Measurements from ENCODE around the gene ILK.

The ILK gene

DNA sequence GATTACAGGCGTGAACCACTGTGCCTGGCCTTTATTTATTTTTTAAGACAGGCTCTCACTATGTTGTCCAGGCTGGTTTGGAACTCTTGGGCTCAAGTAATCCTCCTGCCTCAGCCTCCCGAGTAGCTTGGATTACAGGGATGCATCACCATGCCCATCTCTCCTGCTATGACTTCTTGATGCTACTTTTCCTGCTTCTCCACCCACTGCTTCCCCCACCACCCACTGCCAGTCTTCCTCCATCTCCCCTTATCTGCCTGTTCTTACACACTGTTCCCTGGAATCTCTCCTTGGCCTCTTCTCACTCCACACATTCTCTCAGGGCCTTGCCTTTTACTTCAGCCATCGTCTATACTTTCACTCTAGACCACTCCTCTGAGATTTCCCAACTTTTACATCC, 32.9 kb downstream of the ILK start:
- DNase-seq (ENCODE audit: low spot score), result no peak

DNA sequence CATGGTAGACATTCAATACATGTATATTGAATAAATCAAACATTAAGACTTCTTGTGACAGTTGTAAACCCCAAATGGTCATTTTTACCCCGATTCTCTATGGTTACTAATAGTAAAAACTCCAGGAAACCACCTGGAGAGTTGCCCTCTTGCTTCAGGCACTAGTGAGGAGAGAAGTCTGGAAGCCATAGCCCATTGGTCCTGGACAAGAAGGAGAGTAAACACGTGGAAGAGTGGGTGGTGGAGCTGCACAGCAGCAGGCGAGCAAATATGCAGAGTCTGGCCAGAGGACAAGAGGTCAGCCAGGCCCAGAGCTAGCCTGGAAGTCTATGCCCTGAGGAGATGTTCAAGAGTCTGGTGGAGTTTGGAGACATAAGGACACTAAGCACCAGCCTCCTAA, 34.3 kb downstream of the ILK start:
- peak; percentile 57 for DNase-seq (ENCODE audit: low spot score)

DNA sequence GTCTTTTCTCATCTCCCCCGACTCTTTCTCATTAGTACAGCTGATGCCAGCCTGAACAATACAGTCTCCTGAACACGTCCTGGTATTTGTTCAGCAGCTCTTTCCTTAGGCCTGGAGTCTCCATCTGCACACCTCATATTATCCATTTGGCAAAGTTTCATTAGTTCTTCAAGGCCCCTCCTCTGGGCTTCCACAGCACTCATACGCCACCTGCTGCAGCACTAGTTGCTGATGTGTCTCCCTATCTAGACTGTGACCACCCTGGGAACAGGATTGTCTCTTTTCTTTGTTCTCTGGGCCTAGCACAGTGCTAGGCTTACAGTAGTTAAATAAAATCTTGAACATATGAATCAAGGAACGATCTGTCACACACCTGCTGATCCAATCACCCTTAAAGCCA, 34.9 kb downstream of the ILK start:
- no peak for DNase-seq (ENCODE audit: low spot score)

DNA sequence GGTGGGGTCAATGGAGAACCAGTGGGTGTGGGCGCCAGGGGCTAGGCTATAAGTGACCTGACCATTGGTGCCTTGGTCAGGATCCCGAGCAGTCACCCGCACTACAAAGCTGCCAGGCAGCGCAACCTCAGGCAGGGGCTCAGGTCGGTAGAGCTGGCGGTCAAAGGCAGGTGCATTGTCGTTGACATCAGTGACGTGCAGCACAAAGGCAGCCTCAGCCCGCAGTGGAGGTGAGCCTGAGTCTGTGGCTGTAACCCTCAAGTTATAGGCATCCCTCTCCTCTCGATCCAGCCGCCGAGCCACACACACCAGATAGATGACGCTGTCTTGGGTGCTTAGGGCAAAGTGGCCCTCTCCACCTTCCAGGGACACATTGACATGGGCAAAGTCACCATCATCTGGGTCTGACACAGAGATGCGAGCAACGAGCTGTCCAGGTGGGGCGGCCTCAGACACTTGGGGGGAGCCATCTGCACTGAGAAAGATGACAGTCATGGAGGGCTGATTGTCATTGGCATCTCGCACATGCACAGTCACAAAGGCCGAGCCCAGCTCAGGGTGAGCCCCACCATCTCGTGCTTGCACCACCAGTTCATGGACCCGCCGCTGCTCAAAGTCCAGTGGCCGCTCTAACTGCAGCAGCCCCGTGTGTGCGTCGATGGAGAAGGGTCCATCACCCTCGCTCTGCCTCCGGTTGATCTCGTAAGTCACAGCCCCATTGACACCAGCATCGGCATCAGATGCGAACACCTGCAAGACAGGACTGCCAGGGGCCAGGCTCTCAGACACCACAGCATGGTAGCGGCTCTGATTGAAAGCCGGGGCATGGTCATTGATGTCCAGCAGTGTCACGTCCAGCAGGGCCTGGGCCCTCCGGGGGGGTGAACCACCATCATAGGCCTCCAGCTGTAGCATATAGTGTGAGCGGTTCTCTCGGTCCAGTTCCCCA, 36.7 kb downstream of the ILK start:
- no peak for DNase-seq (ENCODE audit: low spot score)

DNA sequence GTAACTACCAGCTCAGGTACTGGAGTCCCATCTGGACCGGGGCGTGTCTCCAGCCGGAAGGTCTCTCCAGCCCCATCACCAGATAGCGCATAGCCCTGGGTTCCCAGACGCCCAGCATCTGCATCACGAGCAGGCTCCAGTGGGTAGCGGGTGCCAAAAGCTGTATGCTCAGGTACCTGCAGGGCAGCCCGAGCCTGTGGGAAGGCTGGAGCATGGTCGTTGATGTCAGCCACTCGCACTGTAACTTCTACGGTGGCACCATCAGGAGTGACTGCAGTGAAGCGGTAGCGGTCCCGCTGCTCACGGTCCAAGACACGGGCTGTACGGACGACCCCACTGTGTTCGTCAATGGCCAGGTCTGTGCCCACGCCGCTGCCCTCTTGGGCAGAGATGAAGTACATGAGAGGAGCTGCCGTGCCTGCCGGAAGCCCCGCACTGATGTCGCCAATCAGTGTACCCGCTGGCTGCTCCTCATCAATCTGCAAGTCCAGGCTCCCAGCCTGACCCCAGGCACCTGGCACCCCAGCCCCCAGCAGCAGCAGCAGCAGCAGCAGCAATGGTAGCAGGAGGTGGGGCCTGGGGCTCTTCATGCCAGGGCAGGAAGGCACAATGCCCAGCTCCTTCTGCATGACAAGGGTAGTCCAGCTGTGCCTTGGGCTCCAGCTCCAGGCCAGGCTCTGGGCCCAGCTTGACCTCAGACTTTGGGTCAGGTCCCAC, 37.6 kb downstream of the ILK start:
- no peak for DNase-seq (ENCODE audit: low spot score)

DNA sequence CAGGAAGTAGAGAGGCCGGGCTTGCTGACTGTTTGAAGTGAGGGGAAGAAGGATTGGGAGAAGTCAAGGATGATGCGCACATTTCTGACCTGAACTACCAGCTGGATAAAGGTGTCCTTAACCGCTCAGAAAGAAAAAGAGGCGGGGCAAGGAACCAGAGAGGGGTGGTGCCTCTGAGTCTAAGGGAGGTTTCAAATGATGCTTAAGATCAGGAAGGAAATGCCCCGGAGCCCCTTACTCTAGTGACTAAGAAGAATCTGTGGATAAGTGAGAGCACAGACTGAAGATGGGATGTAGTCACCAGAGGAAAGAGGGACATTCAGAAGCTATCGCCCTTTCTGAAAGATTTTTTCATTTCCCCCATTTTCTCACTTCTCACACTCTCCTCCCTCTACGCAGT, 39.4 kb downstream of the ILK start:
- no peak for DNase-seq (ENCODE audit: low spot score)

DNA sequence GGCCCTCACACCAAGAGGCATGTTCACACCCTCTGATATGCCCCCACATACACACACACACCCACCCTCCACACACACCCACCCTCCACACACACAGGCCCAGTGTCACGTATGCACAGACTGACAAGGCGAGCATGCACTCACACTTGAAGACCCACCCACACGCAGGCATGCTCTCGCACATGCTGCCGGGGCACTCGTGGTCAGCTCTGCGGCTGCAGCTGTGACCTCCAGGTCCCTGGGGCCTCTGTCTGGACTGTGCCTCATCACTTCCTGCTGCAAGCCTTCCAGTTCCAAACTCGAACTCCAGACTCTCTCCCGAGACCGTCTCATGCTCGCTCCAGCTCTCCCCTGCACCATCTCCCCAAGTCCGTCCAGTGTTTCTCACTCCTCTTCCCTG, 42.5 kb downstream of the ILK start:
- no peak for DNase-seq (ENCODE audit: low spot score)

DNA sequence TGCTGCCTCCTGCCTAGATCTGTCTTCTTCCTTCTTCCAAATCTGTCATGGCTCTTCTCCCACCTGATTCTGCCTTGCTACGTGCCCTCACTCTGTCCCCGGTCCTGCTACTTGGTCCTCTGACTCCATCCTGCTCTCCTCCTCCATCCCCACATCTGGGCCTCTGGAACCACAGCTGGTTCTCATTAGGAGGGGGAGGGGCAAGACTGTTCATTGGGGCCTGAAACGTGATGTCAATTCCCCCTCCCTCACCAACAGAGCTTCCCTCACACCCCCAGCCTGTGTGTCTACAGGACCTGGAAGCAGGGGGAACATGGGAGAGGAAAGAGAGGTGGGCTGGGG, 43.0 kb downstream of the ILK start:
- DNase-seq (ENCODE audit: low spot score), result no peak

DNA sequence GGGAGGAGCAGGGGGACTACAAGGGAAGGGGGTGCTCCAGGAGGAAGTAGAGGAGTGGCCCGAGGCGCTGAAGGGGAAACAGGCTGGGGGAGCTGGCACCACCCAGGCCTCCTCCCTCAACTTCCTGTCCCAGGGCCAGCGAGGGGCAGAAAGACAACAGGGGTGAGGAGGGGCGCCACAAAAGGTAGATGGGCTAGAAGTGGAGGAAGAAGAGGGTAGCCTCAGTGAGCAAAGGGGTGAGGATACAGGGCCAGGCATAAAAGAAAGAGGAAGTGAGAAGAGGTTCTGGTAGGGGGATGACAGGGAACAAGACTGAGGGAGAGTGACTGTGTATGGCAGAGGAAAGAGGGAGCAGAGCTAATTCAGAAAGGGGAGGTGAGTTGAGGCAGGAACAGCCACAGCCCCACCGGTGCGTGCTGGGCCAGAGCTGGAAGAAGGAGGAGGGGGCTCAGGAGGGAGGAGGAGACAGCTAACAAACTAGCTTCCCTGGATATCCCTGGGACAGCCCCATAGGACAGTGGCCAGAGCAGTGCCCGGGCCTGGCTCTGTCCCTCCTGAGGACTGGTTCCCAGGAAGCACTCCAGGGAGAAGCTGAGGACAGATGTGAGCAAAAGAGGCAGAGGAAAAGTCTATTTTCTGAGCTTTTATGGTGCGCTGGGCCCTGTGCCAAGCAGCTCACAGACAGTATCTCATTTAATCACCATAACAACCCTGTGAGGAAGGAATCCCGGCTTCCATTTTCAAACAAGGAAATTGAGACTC, 43.5 kb downstream of the ILK start:
- no peak for DNase-seq (ENCODE audit: low spot score)

DNA sequence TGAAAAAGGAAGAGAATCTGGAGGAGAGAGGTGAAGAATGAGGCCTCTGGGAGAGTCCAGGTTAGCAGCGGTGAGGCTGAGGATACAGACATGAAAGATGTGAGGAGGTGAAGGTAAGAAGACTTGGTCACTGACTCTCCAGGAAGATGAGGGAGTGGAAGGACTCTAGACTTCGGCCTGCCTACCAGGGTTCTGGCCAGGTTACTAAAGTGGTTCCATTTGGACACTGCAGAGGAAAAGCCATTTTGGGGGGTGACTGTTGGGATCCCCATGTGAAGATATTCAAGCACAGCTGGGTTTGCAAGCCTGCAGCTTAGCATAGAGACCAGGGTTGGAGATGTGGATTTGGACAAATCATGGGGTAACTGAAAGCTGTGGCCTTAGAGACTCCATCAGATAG, 44.3 kb downstream of the ILK start:
- no peak for DNase-seq (ENCODE audit: low spot score)

DNA sequence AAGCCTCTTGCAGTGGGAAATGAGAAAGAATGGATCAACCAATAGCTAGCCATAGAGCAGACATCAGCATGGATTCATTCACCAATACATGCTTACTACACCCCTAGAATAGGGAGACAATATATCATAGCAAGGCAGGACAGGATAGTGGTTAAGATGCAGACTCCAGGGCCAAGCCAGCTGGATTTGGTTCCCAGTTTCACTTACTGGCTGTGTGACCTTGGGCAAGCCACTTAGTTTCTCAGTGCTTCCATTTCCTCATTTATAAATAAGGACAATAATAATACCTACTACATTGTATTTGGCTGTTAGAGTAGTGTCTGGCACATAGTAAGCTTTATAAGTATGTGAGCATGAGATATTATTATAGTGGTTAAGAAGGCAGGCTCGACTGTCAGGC, 44.9 kb downstream of the ILK start:
- no peak for DNase-seq (ENCODE audit: low spot score)

DNA sequence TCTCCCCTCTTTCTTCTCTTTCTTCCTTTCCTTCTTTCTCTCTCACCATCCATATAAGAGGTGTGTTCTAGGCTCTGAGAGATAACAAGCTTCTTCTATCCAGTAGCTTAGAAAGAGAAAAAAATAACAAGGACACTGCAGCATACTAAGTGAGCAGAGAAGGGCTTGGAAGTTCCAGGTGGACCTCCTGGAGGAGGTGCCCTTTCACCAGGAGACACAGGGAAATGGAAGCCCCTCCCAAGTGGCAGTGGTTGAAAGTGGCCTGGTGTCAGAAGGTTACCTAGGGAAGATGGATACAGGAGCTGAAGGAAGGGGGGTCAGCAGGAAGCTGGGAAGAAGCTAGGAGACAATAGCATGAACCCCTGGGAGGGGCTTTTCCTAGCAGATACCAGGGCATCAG, 46.5 kb downstream of the ILK start:
- DNase-seq (ENCODE audit: low spot score), result no peak

DNA sequence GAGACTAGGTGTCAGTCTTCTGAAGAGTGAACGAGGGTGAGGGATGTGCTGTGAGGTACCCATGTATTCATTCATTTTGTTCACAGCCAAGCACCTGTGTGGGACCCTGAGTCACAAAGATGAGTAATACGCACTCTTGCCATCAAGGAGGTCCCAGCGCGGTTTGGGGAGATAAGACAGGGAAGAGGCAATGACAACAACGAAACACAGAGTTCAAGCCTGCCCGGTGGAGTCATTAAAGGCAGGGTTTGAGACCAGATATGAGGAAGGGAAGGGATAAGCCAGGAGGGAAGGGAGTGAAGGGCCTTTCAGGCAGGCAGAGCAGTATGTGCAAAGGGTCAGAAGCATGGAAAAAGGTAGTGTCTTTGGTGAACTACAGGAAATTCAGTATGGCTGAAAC, 47.4 kb downstream of the ILK start:
- no peak for DNase-seq (ENCODE audit: low spot score)

DNA sequence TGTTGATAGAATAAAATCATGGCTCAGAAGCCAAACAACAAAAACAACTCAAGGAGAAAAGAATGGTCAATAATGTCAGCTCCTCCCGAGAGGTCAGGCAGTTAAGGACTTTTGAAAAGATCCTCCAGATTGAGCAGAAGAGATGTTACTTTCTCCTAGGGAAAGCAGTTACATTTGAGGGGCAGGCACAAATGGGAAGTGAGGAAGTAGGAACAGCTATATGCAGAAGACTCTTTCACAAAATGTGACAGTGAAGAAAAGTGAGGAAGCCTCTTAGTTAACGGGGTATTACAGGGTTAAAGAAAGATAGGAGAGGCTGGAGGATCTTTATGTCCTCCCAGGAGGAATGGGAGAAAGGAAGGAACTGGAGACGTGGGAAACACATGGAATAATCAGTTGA, 48.6 kb downstream of the ILK start:
- DNase-seq (ENCODE audit: low spot score), result no peak

DNA sequence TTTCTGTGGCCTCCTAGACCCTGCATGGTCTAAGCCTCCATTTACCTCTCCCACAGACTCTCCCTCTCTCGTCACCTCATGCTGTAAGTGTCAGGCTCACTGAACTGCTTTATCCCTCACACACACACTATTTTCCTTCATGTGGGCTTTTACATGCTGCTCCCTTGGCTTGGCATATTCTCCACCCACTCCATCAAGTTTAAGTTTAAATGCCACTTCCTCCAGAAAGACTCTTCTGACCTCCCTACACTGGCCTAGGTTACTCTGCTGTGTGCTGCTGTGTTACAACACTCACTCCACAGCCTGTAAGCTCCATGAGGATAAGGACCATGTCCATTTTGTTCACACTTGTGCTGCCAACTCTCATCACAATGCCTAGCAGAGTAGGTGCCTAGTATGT, 49.5 kb downstream of the ILK start:
- DNase-seq (ENCODE audit: low spot score), result no peak

DNA sequence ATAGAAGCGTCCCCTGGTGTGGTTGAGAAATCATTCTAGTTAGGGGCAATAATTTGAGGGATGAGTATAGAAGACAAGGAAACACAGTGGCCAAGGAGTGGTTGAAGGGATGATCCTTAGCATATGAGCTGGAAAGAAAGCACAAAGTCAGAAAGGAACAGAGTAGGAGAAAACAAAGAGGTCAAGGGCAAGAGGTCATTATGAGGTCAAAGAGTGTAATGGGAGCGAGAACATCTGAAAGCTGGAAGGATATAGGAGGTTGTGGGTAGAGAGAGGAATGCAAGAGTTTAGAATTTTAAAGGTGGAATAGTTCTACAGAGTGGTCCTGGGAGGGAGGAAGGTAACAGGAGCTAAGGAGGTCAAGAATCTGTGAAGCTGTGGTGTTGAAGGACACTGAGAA, 50.1 kb downstream of the ILK start:
- no peak for DNase-seq (ENCODE audit: low spot score)

DNA sequence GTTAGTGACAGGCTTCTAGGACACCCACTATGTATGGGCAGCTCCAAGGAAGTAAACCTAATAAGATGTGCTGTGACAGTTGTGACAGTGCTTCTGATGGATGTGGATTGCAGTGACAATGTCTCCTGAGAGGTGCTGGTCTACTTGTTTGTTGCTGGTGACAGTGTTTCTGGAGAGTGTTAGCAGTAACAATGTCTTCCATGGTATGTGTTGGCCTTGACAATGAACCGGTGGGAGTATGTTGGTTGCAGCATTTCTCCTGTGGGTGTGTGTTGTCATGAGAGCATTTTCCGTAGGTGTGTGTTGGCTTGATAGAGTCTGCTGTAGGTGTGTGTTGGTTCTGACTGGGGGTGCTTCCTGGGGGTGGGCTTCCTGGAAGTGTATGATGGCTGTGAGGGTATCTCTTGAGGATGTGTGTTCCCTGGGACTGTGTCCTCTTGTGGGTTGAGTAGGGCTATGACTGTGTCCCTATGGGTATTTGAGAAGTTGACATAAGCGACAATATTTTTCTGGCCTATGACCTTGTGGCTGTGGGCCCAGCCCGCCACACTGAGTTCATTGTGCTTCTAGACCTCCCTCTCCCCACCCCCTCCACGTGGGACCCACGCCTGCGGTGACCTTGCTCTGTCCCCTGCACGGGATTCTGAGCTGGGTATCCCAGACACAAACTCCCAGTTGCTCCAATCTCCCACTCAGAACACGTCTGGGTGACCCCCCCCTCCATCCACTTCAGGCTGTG, 50.9 kb downstream of the ILK start:
- peak; percentile 52 for DNase-seq (ENCODE audit: low spot score)

DNA sequence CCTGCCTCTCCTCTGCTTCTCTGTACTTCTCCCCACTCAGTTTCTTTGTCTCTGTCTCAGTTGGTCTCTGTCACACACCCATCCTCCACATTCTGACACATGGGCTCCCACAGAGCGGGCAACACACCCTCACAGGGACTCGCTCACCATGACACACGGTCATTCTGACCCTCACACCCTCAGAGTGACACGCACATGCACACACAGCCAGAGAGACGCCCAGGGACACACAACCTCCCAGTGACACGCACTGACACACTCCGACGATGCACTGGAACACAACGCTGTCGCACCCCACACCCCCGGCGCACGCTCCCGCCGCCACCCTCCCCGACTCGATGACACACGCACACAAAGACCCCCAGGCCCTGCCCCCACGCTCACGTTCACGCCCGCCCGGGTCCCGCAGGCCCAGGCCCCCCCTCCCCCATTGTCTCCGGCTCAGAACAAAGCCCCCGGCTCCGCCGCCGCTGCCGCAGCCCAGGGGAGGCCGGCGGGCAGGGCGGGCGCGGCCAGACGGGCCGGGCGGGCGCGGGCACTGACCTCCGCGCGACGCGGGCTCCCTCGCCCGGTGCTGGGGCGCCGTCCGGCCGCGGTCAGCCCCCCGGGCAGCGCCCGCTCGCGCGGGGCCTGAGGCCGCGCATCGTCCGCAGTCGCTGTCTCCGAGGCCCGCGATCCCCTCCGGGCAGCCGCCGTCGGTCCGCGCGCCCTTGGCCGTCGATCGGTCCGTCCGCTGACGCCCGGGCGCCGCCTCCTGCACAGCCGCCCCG, 51.6 kb downstream of the ILK start:
- DNase-seq (ENCODE audit: low spot score), result no peak

DNA sequence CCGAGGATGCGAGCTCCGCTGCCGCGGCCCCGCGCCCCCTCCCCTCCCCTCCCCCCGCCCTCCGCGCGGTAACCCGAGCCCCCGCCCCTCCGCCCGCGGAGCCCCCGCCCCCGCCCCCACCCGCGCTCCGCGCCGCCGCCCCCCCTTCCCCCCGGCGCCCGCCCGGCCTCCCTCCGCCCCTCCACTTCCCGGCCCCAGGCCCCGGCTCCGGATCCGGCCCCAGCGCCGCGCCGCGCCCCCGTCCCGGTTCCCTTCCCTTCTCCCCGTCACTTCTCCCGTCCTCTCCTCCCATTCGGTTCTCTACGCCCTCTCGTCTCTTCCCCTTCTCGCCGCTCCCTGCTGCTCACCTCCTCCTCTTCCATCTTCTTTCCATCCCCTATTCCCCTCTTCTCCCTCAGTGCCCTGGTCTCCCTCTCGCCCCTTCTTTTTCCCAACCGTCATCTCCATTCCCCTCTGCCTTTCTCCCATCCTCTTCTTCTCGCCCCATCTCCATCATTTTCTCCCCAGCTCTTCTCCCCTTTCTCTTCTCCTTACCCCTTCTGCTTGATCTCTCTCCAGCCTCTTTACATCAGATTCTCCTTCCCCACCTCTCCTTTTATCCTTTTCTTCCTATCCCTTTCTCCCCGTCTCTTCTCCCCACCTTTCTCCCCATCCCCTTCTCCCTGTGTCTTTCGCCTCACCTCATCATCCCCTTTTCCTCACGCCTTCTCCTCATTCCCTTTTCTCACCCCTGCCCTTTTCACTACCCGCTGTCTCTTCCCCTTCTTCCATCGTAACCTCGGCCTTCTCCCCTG, 52.4 kb downstream of the ILK start, which contains the start of gene DCHS1:
DCHS1 (minus strand) TSS at position 20 of the 794 bp plus-strand sequence. CDS start 14,196 bp downstream, outside the sequence.
- DNase-seq (ENCODE audit: low spot score), result no peak

DNA sequence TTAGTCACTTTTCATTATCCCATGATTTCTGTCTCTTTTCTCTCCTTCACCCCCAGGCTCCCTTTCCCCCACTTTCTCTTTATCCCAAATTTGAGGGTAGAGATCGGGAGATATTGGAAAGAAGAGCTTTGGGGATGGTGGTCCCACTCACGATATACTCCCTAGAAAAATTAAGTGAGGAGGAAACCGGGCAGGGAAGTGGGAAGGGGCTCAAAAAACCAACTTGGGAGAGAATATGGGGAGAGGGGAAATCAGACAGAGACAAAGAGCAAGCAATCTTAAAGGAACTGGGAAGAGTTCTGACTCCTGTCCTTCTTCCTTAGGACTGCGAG, 53.0 kb downstream of the ILK start:
- no peak for DNase-seq (ENCODE audit: low spot score)

DNA sequence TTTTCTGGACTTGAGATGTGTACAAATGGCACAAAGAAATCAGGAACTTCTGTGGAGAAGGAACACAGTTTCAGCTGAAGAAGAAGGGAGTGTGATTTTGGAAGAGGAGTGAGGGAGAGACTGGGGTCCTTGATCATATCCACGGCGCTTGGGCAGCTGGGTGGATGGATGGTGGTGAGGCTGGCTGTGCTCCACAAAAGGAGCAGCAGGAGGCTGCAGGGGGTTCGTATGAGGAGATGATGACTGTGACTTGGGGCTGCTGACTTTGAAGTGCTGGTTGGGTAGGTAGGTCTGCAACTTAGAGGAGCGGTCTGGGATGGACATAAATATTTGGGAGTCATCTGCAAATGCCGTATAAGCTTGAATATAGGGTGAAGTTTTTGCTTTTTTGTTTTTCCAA, 53.4 kb downstream of the ILK start:
- DNase-seq (ENCODE audit: low spot score), result no peak
